ENCODE results near the gene GALT. TPM values are rescaled to one million over a fixed set of nuclear protein-coding genes. Genes with fewer than 3 reads are reported as not detected.

The GALT gene
- total RNA-seq, 3 donors from 2014 or later = 26.1 to 37.0 (median 36.7) TPM

DNA sequence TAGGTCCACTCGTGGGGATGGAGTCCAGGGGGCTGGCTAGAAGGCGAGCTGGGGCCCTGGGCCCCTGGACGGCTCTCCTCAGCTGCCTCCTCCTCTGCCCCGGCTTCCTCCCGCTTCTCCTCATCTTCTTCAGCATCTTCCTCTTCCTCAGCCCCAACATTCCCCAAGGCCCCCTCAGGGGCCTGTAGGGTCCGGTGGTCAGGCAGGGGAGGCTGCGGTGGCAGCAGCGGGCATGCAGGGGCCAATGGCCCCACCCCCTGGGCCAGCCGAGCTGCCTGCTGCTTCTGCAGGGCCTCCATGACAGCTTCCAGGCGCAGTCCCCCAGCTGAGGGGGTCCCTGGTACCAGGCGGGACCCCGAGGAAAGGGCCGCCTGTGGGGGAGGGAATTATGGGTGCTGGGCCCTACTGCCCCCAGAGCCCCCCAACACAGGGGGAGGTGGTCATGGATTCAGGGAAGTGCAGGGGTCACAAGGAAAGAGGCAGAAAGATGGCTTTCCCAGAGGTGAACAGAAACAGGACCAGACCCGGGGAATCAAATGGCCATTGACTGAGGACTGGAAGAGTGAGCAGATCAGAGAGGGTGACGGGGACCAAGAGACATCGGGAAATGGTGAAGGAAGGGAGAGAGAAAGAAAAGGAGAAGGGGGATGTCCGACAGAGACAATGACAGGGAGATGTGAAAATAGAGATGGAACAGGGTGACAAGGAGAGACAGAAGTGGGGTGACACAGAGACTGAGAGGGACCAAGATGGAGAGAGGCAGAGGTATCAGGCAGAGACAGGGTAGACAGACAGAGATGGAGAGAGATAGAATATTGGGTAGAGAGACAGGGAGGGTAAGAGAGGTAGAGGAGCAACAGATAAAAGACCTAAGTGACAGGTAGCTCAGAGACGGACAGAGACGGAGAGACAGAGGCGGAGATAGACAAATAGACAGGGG, 18.5 kb upstream of the GALT start:
- TF ChIP-seq POLR2A (IDR thresholded peaks at IDR 0.05) = no peak
- TF ChIP-seq POLR2AphosphoS5 (IDR thresholded peaks at IDR 0.05) = no peak
- TF ChIP-seq CTCF (IDR thresholded peaks at IDR 0.05) = no peak
- no peak for DNase-seq (ENCODE audit: low spot score in 2 of 2)
- Histone ChIP-seq H3K9me3 (no peaks in the 10 kb centered on the region), H3K4me3 (peak overlapping the region in 2 of 3 donors; percentile 53 to 72), H3K36me3 (no peaks in the 10 kb centered on the region), H3K27ac (no peak overlapping the region), H3K27me3 (peaks cover 6 to 50% of the 10 kb centered on the region in 2 donors), H3K4me1 (no peaks in the 10 kb centered on the region)
- intact Hi-C loops (cut with DNase I; ENCODE audit: low total_unique reads) = no loop called here

- no peaks in the 10 kb centered on the region for H3K36me3 ChIP-seq
- H3K4me3 ChIP-seq = peak within 1 kb of the TSS; percentile 23 to 72 (median 53)
- no peak for DNase-seq (ENCODE audit: low spot score in 2 of 2)
- H3K27me3 ChIP-seq = peaks cover 6 to 42% of the 10 kb centered on the region in 2 donors
- H3K27ac ChIP-seq = no peak within 1 kb of the TSS
- H3K4me1 ChIP-seq = no peaks in the 10 kb centered on the region
- H3K9me3 ChIP-seq = no peaks in the 10 kb centered on the region
- intact Hi-C loops (cut with DNase I; ENCODE audit: low total_unique reads) = no loop called here
- no peak for TF ChIP-seq CTCF (IDR thresholded peaks at IDR 0.05)
- TF ChIP-seq POLR2AphosphoS5 (IDR thresholded peaks at IDR 0.05) = no peak
- TF ChIP-seq POLR2A (IDR thresholded peaks at IDR 0.05) = no peak
Measured at GRCh38 chr9:34628656-34629490, 17.6 kb upstream of the GALT start, which contains the start of gene ARID3C. ARID3C (minus strand) TSS chr9:34629066; CDS start chr9:34628014, 1,052 bp downstream.

GRCh38 chr9:34629491-34629808, 17.0 kb upstream of the GALT start:
- Histone ChIP-seq H3K9me3 (no peaks in the 10 kb centered on the region), H3K4me3 (peak overlapping the region in 2 of 3 donors; percentile 53 to 72), H3K4me1 (no peaks in the 10 kb centered on the region), H3K36me3 (no peaks in the 10 kb centered on the region), H3K27ac (no peak overlapping the region), H3K27me3 (peaks cover 6 to 36% of the 10 kb centered on the region in 2 donors)
- intact Hi-C loops (cut with DNase I; ENCODE audit: low total_unique reads) = no loop called here
- TF ChIP-seq CTCF (IDR thresholded peaks at IDR 0.05) = no peak
- TF ChIP-seq POLR2AphosphoS5 (IDR thresholded peaks at IDR 0.05) = no peak
- TF ChIP-seq POLR2A (IDR thresholded peaks at IDR 0.05) = no peak
- DNase-seq (ENCODE audit: low spot score in 2 of 2) = no peak

- no peak for DNase-seq (ENCODE audit: low spot score in 2 of 2)
- intact Hi-C loops (cut with DNase I; ENCODE audit: low total_unique reads) = no loop called here
- H3K4me1 ChIP-seq = no peaks in the 10 kb centered on the region
Measured at GRCh38 chr9:34630402-34631154, 15.9 kb upstream of the GALT start.

More at GRCh38 chr9:34630402-34631154, 15.9 kb upstream of the GALT start:
- TF ChIP-seq POLR2AphosphoS5 (IDR thresholded peaks at IDR 0.05) (no peak), POLR2A (IDR thresholded peaks at IDR 0.05) (no peak), CTCF (IDR thresholded peaks at IDR 0.05) (no peak)
- Histone ChIP-seq H3K36me3 (no peaks in the 10 kb centered on the region), H3K4me3 (no peak overlapping the region), H3K27ac (no peak overlapping the region), H3K27me3 (peaks cover 6 to 25% of the 10 kb centered on the region in 2 donors), H3K9me3 (no peaks in the 10 kb centered on the region)

Data from breast epithelium (tissue), 4 donors.